ENCODE results near the gene SHROOM3.
"Not testable (repeated sequence)": the region's sequence is repeated elsewhere in the genome, so short reads cannot be mapped to it uniquely, and the experiment has no call there.

Gene SHROOM3

DNA sequence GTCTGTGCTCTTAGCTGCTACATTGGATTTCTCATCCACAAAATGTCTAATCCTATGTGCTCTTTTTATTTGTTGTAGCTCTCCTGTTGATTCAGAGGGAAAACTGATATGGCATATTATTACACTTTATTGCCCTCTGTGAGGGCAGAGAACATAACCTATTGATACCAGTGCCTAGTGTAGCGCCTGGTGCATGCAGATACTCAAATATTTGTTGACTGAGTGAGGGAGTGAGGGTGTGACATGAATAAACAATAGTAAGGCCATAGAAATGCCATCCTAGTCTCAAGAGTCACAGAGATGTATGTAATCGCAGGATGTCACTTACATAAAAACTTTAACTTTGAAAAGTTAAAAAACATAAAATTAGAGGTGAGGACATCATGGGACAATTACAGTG is 159.1 kb downstream of the SHROOM3 start:
- no peak for DNase-seq (ENCODE audit: low read depth)

DNA sequence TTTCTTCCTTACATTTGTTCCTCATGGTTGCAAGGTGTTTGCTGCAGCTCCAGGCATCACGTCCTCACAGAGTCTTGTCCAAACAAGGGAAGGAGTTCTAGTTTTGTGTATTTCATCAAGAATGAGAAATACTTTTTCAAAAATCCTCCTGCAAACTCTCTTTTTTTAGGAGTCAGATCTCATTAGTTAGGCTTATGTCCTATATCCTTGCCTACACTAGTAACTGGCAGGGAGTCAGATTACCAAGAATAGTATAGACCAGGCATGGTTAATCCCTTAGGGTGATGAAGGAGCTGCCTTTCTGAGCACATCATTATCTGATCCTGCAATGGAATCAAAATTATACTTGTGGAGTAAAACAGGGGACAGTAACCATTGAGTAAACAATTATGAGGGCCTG is 160.4 kb downstream of the SHROOM3 start:
- DNase-seq (ENCODE audit: low read depth), result no peak

DNA sequence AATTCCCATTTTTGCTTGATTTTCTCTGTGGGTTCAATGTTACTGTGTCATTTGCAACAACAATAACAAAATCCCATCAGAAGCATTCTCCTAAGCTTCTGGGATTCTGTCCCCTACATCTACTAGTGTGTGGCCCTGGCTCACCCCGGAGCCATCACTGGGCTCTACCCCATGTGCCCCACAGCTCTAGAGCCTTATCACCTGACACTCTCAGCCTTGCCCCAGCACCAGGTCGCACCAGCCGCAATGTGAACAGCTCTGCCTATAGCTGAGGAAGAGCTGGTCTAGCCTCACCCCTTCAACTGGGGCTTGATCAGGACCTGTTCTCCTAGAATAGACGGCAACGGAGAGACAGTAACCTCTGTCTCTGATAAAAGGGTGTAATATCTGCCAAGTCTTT is 161.7 kb downstream of the SHROOM3 start:
- no peak for DNase-seq (ENCODE audit: low read depth)

DNA sequence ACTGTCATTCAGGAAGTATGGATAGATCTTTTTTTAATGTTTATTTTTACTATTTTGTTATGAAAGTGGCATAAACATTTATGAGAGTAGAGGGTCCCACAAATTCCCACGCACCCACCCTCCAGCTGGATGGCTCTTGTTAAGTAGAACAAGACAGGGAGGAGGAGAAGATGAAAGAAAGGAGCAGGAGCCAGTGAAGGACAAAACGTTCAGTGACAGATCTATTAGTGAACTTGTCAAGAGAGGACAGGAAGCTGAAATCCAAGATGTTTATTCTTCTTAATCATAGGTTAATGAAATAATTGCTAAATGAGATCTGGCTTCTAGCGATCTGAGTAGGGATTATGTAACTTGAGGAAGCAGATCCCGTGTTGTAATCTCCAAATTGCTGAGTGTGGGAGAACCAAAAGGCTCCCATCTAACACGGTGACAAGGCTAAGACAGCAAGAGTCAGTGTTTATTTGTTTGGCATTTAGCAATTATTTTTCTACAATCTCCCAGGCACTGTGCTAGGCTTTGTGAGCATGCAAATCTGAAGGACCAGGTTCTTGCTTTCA is 162.5 kb downstream of the SHROOM3 start:
- no peak for DNase-seq (ENCODE audit: low read depth)

DNA sequence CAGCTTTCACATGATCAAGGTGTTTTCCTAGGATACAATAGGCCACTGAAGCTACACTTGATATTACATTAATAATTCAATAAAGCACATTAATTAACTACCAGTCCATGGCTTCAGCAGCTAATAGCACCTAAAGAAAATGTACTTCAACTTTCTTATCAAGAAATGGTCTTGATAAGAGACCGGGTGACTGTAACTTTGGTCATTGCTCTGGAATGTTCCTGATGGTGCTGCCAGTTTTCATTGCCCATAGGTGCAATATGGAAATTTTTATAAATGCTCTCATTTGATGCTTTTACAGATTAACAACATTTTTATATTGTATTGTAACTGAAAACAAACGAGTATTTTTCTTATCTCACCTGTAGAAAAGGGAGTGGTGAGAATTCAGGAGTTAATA is 165.4 kb downstream of the SHROOM3 start:
- DNase-seq (ENCODE audit: low read depth), result no peak

DNA sequence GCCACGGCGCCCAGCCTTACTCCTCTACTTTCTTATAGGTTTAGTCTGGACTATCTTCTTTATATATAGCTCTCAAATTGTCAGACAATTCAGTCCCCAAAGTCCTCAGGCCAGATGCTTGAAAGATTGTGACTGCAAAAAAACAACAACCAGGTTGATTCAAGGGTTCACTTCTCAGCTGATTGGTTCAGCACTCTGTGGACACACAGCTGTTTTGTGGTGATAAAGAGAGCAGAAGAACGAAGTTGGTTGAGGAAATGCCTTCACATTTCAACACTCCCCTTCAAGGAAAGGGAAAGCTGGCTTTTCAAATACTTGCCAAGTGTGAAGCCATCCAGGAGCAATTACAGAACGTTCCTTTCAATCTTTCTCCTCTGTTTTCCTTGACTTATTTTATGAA is 166.8 kb downstream of the SHROOM3 start:
- no peak for DNase-seq (ENCODE audit: low read depth)

DNA sequence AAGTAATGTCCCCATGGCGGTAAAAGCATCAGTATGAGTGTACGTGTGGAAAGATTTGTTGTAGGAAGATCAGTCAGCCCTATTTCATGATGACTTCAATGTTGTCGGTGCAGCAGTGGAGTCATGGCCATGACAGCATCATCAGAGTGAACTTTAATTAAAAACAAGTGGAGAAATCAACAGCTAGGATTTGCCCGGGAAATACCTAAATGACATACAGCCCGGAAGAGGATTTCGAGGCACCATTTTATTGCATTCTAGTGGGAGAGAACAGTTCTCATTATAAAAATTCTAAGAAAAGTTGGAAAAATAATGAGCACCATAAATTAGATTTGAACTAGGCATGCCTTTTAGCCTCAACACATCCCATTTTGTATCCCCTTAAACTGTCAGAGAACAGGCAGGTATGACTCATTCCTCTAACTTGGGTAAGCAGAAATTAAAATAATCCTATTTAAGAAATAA is 170.1 kb downstream of the SHROOM3 start:
- no peak for DNase-seq (ENCODE audit: low read depth)

DNA sequence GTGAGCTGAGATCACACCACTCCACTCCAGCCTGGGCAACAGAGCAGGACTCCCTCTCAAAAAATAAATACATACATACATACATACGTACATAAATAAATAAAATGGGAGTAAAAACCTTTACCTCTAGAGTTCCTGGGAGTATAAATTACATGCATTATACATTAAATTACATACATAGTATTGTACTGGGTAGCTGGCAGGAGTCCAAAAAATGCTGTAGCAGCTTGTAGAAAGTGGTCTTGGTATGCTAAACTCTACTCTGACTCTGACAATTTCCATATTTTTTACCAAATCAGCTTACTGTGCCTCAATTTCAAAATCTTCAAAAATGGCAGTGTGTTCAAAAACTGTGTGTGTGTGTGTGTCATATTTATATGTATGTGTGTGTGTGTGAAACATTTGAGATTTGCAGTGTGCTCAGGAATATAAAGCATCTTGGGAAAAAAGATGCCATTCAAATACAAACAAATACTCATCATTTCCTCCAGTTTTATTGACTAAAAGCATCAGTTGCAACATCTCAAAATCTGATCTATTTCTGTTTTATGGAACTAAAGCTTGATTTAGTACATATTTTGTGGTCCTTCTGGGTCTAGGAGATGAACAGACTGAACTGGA is 171.7 kb downstream of the SHROOM3 start:
- no peak for DNase-seq (ENCODE audit: low read depth)

DNA sequence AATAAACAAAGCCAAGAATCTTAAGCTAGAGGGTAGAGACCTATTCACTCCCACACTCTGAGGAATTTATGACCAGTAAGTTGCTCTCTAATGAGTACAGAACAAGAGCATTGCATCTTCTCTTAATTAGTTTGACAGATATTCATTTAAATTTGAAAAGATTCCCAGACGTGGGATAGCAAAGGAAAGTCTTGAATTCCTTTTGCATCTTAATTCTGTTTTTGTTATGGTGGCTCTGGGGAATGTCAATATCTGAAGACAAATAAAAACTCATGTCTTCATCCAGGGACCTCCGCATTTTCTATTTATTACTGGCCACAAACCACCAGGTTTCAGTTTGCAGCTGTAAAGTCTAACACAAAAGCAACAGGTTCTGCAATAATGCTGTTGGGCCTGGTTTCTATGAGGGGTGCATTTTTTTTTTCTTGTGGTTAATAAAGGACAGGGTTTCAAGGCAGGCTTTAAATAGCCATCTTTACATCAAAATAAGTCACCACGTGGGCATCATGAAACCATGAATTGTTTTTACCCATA is 172.3 kb downstream of the SHROOM3 start:
- DNase-seq (ENCODE audit: low read depth), result no peak

DNA sequence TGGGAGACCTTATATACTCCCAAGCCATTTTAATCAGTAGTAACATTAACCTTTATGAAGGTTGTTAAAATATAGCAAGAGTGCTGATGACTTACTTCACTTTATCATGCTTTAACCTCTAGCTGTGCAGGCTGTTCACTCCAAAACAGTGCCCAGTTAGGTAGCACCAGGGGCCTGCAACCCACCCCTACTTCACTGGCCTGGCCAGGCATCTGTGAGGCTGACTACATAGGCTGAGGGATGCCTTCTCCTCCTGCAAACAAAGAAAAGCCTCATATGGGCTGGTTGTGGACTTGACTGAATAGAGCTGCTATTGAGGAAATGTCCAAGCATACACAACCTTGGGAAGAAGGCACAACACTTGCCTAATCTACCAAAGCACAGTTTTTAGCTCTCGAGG is 172.8 kb downstream of the SHROOM3 start:
- DNase-seq (ENCODE audit: low read depth), result no peak

DNA sequence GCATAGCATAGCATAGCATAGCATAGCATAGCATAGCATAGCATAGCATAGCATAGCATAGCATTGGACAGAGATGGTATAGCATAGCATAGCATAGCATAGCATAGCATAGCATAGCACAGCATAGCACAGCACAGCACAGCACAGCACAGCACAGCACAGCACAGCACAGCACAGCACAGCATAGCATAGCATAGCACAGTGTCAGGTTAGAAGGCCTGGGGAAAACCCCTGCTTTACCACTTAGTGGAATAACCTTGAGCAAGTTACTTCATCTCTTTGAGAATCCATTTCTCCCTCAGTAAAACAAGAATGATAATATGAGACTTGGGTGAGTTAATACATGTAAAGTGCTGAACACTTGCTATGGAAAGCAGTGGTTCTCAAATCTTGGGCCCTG is 173.5 kb downstream of the SHROOM3 start:
- not testable (repeated sequence) for DNase-seq (ENCODE audit: low read depth)

DNA sequence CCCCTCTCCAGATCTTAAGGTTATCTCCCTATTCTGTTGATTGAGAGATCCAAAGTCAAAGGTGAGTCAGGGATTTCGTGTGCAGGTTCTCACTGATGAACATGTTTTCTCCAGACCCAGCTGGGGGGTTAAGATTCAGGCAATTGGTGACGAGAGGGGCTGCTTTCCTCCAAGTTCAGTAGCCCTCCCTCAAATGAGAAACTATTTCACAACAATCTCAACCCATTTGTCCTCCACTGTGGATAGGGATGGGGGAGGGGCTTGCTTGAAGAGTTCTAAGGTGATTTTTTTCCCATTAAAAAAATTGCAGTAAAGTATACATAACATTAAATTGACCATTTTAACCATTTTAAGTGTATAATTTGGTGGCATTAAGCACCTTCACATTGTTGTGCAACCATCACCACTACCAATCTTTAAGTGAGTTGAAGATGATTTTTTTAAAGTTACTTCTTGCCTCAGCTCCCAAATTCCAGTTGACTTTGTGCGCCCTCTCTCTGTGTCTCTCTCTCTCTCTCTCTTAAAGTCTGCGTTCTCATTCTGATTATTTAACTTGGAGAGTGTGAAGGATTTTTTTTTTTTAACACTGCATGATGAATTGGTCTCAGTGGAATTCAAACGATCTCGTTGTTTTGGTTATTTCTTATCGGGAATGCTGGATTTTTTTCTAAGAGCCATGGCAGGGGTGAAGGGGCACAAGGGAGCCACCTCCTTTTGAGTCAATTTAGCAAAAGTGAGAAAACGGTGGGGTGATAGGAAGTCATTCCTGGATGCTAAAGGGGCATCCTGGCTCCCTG is 175.9 kb downstream of the SHROOM3 start:
- no peak for DNase-seq (ENCODE audit: low read depth)

DNA sequence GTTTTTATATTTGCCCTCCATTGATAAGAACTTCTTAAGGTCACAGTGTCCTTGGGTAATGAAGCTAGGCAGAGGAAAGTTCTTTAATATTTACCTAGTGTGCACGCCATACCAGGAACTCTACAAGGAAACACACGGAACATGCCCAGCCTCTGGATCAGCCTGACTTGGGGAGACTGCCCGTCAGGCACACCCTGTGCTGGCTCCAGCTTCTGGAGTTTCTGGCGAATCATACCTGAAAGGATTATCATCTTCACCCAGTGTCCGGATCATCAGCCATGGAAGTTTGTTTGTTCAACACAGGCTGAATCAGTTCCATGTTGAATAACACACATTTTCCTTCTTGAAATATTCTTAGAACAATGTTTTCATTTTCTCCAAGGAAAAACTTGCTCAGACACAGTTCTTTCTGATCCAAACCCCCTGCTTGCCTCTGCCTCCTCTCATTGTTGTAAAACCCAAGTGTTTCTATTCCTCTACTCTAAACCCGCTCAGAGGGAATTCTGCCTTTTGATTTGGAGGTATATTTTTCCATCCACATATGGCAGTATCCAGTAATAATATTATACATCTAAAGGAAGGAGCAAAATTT is 176.7 kb downstream of the SHROOM3 start:
- no peak for DNase-seq (ENCODE audit: low read depth)

DNA sequence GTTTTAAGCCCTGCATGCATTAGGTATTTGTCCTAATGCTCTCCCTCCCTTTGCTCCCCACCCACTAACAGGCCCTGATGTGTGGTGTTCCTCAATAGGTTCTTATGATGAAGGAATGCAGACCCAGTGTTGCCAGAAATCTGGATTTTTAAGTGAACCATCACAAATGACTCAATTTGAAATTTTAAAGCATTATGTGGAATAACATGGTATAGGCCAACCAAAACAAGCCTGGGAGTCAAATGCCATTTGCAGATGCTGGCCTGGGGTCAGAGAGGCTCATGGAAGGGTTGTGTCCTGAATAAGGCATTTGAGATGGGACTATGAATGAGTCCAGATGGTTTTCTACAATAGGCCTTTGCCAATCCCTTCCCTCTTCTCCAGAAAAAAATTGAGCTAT is 179.6 kb downstream of the SHROOM3 start:
- no peak for DNase-seq (ENCODE audit: low read depth)

DNA sequence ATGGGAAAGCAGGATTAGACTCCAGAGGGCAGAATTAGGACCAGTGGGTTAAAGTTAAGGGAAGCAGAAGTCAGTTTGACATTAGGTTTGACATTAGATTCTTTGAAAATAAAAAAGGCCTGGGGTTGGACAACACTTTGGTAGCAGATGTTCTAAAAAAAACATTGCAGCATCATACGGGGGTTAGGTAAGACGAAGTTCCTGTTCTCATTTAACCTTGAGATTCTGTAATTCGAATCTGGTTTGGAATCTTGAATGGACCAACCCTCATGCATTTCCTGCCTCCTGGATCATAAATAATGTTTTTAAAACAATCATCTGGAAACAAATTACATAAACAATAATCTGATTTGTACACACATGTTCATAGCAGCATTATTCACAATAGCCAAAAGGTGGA is 181.0 kb downstream of the SHROOM3 start:
- DNase-seq (ENCODE audit: low read depth), result no peak

DNA sequence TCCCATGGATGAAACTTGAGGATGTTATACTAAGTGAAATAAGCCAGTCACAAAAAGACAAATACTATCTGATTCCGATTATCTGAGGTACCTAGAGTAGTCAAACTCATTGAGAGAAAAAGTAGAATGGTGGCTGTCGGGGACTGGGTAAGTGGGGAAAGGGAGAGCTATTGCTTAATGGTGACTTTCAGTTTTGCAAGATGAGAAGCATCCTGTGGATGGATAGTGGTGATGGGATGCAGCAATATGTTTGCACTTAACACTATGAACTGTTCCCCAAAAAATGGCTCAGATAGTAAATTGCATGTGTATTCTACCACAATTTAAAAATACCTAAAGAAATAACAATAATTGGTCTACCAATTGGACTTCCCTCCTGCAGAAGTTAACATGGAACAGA is 181.5 kb downstream of the SHROOM3 start:
- no peak for DNase-seq (ENCODE audit: low read depth)

DNA sequence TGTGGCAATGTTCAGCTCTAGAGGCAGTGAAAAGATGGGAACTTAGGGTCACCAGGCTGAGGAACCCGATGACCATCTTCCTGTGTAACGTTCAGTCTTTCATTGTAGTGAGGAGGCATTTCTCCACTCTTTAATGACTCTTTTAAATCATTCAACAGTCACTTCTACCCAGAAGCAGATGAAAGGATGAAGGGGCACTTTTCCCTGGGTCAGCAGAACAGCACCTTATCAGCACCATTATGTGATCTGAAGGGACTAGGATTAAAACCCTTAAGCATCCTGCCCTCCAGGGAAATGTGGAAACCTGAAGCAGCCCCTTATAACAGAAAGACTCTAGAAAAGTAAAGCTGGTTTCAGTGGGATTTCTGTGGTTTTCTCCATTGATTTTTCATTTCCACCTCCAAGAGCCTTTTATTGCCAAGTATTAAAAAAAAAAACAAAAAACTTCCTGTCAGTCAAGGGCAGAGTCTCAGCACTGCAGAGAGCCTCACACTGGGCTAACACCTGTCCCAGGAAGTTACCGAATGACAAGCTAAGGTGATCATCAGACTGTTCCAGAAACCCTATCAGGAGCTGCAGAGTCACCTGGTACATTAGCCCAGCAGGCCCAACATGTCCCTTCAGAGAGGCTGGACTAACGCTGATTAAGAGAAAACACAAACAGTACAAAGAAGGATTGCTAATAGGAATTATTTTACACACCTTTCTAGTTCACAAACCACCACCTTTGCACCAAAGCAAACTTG is 185.9 kb downstream of the SHROOM3 start:
- no peak for DNase-seq (ENCODE audit: low read depth)

DNA sequence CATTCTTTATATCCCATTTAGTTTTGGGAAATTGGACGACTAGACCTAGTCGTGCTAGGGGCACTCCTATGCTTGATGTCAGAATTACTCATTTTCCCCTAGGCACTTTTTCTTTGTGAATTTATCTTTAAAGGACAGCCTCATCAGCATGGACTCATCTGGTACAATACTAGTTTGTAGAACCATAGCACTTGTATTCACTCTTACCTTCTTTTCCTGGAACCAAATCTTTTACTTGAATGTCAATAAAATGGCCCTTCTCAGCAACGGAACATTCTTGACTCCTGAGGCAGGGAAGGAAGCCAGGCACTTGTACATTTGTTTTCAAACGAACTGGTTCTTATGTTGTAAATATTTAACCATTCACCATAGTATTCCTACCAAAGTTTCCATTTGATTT is 187.1 kb downstream of the SHROOM3 start:
- DNase-seq (ENCODE audit: low read depth), result no peak

DNA sequence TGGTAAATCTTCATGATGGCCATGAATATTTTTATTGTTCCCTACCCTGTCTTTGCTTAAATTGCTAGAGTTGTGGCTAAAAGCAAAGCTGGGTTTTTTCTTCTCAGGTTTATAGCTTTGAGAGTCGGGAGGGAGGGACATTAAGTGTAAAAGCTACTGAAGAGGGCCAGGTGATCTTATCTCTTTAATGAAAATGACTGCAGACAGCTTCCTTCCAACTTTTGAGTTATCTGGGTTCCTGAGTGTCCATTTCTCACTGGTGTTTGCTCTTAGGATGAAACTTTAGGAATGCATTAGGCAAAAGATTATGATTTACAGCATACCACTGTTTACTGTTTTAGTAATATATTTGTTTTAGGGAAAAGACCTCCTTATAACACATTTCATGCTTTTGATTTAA is 187.7 kb downstream of the SHROOM3 start:
- no peak for DNase-seq (ENCODE audit: low read depth)

DNA sequence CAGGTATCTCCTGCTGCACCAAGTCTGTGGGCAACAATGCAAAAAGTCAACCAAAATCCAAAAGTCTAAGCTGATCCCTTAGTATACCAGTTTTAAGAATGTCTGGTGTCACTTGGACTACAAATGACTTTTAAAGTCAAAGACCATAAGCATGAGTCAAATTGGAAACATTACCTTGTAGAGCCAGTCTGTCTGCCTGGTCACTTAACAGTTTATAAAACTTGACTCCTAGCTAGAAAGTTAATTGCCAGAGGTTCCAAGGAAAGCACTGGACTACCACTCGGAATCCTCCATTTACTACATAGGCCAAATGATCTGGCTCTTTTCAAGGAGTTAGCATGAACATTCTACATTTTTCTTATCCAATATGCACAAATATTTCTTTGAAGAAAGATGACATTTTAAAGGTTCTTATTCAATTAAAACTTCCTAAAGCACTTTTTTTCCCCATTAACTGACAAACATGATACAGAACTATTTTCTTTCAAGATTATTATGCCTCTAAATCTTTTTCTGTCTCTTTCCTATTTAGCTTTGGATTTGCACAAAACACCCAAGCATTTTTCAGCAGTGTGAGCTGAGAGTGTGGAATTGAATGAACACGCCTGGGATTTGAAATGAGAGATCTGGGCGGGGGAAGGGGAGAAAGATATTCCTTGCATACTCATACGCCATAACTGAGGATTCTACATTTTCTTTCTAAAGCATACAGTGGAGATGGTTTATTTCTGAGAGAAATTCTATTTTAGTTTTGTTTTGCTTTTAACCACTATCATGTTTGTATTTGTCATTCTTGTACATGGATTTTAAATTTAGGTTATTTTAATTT is 188.4 kb downstream of the SHROOM3 start:
- DNase-seq (ENCODE audit: low read depth), result no peak

DNA sequence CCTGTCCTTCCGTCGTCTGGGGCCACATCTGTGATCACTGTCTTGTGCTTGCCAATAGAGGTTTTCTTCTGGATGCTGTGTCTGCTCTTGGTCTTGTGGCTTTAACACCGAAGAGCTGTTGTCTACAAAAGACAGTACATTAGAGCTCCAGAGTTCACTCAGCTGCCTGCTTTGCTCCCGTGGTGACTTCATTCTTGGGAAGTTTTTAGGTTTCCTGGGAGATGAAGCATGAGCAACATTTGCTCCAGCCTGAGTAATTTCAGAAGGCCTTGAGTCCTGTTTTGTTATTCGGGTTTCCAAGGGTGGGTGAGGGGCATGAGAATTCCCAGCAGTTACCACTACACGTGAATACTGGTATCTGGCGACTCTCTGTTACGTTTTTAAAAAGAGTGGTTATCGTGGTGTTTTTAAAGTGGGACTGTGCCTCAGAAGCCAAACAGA is 189.2 kb downstream of the SHROOM3 start:
- no peak for DNase-seq (ENCODE audit: low read depth)

All from stimulated activated CD8-positive, alpha-beta memory T cell treated with anti-CD3 and anti-CD28 coated beads, Interleukin-4, amount 100 ng/mL, for 24 hours (primary cell).